GM12878 (cell line): Measurements from ENCODE around the gene PTPRJ.

ENCODE experiments used
- CBX3 ChIP-seq: fragments of 200-600 bp; sonication (generic); IDR thresholded peaks from 2 replicates; pipeline ENCODE4 v1.6.1; 2016; ENCODE audit warnings: low read depth, borderline replicate concordance
- CEBPZ ChIP-seq: fragments of 150-350 bp; IDR thresholded peaks from 2 replicates; pipeline ENCODE4 v1.6.1; 2016; ENCODE audit warnings: low read depth, low read length
- EGR1 ChIP-seq, 2 experiments: IDR thresholded peaks; 1 replicate in 1 of 2; 2 replicates in 1 of 2; pipeline ENCODE4 v1.6.1; 2011 to 2012; ENCODE audit warnings: low read depth in 2 of 2, low read length in 2 of 2, borderline replicate concordance in 1 of 2, mild to moderate bottlenecking in 1 of 2, moderate library complexity in 1 of 2
- EP300 ChIP-seq, 2 experiments: fragments of 150-350 bp in 1 of 2; IDR thresholded peaks; 2 replicates each; pipeline ENCODE4 v1.6.1; 2011 to 2012; ENCODE audit warnings: low read depth in 2 of 2, low read length in 2 of 2, borderline replicate concordance in 1 of 2, improper control_type of control experiment in 1 of 2, inconsistent platforms in 1 of 2; ENCODE audit not compliant: control insufficient read depth in 1 of 2
- POLR2AphosphoS5 ChIP-seq: IDR thresholded peaks from 2 replicates; pipeline ENCODE4 v1.6.1; 2011; ENCODE audit warnings: mild to moderate bottlenecking, low read length, inconsistent platforms
- PRDM15 ChIP-seq: fragments of 450-650 bp; formaldehyde crosslinking; IDR thresholded peaks from 2 replicates; pipeline ENCODE4 v1.4.0; 2020; ENCODE audit warnings: mild to moderate bottlenecking, moderate library complexity
- RCOR1 ChIP-seq: conservative IDR thresholded peaks from 2 replicates; pipeline ENCODE4 v1.6.1; 2012; ENCODE audit warnings: low read depth, low read length, improper control_type of control experiment
- TAF1 ChIP-seq: IDR thresholded peaks from 2 replicates; pipeline ENCODE4 v1.6.1; 2011; ENCODE audit warnings: mild to moderate bottlenecking, low read depth, low read length, borderline replicate concordance
- ZNF24 ChIP-seq: fragments of 450-650 bp; IDR thresholded peaks from 2 replicates; pipeline ENCODE4 v1.6.1; 2017; ENCODE audit warnings: antibody characterized with exemption, mild to moderate bottlenecking

- no peak for TF ChIP-seq EP300 (IDR thresholded peaks at IDR 0.05; ENCODE audit: borderline replicate concordance in 1 of 2, control insufficient read depth in 1 of 2, low read depth in 2 of 2, low read length in 2 of 2)
- TF ChIP-seq RCOR1, result no peak
- TF ChIP-seq ZNF24, result 0 out of 2 replicates have a peak, but pooled peaks have one; percentile 39
- TF ChIP-seq EGR1 (IDR thresholded peaks at IDR 0.05; ENCODE audit: borderline replicate concordance in 1 of 2, low read depth in 2 of 2, low read length in 2 of 2), result no peak
- no peak for TF ChIP-seq POLR2AphosphoS5
- TF ChIP-seq TAF1, result no peak
- no peak for TF ChIP-seq PRDM15 (CRISPR knock-in tag)
- no peak for TF ChIP-seq CEBPZ
- TF ChIP-seq CBX3, result no peak
Observed at GRCh38 chr11:47987781-47988180, 7.4 kb downstream of the PTPRJ start.
